Thyroid gland (tissue), 4 donors: ENCODE measurements around the gene AKNA. TPM values are rescaled to one million over a fixed set of nuclear protein-coding genes. Genes with fewer than 3 reads are reported as not detected.

Source experiments
- DNase-seq, 2 donors: peaks; one replicate each; pipeline ENCODE4 v3.0.0-alpha.2; 2019
- H3K27ac ChIP-seq, 3 donors: fragments of 200-600 bp; sonication (generic); 1 replicate in 2 of 3; 2 replicates in 1 of 3; pipeline ENCODE4 v1.5.1; 2016 to 2019; ENCODE audit warnings: mild to moderate bottlenecking in 1 of 3, moderate library complexity in 1 of 3
- H3K27me3 ChIP-seq: fragments of 200-600 bp; sonication (generic); one replicate; pipeline ENCODE4 v1.5.1; 2019
- H3K36me3 ChIP-seq, 2 donors: fragments of 200-600 bp; sonication (generic); one replicate each; pipeline ENCODE4 v1.5.1; 2016 to 2019
- H3K4me1 ChIP-seq, 2 donors: fragments of 200-600 bp; sonication (generic); one replicate each; pipeline ENCODE4 v1.5.1; 2017 to 2019
- H3K4me3 ChIP-seq, 3 donors: fragments of 200-600 bp; sonication (generic); replicated peaks in 1 of 3; 1 replicate in 2 of 3; 2 replicates in 1 of 3; pipeline ENCODE4 v1.5.1; 2016; ENCODE audit warnings: mild to moderate bottlenecking in 1 of 3
- H3K9me3 ChIP-seq: fragments of 200-600 bp; sonication (generic); one replicate; pipeline ENCODE4 v1.5.1; 2017
- POLR2A ChIP-seq, 2 donors: fragments of 450-650 bp; IDR thresholded peaks; one replicate each; pipeline ENCODE4 v1.6.1; 2017; ENCODE audit warnings: antibody characterized with exemption in 2 of 2, mild to moderate bottlenecking in 2 of 2, moderate library complexity in 1 of 2
- WGBS, 2 donors: methylation state at CpG; one replicate each; pipeline ENCODE4 v1.1.5; 2017; 5-methylcytosine and 5-hydroxymethylcytosine counted together
- intact Hi-C: fragments of 100-400 bp; cut with DNase I; formaldehyde crosslinking; loops from one replicate; pipeline ENCODE4 v1.15.1; 2023
- total RNA-seq, 4 donors: library from RNA; depleted of rRNA; stranded (reverse); fragments of >200 nt; gene quantifications; one replicate each; pipeline ENCODE4 v1.2.3, GENCODE V29; 2016
- TF ChIP-seq, protein P1 (sequence below), 6 experiments: fragments of 200-600 bp in 3 of 6; fragments of 450-650 bp in 3 of 6; sonication (generic) in 3 of 6; IDR thresholded peaks; one replicate each; pipeline ENCODE4 v1.5.1; 2016 to 2019; ENCODE audit warnings: antibody characterized with exemption in 6 of 6, mild to moderate bottlenecking in 2 of 6, inconsistent platforms in 1 of 6, moderate library complexity in 1 of 6

AKNA gene
- total RNA-seq, 4 donors from 2014 or later, result 10.0 to 17.0 (median 12.5) TPM

DNA sequence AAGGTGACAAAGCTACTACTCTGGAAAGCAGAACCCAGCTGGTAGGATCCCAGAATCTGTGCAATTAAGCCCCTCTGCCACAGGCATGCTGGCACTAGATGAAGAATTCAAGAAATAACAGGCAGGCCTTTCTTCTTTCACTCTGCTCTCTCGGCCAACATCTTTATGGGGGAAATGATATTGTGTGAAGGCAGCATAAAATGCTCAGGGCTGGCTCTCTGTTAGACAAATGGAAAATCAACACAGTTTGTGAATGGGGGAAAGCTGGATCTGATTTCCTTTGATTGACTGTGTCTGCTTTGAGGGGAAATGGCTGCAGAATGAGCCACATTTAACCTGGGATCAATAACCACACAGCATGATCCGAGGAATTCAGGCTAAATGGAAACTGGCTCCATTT lies 29.1 kb upstream of the AKNA start:
- TF ChIP-seq, protein P1, sequence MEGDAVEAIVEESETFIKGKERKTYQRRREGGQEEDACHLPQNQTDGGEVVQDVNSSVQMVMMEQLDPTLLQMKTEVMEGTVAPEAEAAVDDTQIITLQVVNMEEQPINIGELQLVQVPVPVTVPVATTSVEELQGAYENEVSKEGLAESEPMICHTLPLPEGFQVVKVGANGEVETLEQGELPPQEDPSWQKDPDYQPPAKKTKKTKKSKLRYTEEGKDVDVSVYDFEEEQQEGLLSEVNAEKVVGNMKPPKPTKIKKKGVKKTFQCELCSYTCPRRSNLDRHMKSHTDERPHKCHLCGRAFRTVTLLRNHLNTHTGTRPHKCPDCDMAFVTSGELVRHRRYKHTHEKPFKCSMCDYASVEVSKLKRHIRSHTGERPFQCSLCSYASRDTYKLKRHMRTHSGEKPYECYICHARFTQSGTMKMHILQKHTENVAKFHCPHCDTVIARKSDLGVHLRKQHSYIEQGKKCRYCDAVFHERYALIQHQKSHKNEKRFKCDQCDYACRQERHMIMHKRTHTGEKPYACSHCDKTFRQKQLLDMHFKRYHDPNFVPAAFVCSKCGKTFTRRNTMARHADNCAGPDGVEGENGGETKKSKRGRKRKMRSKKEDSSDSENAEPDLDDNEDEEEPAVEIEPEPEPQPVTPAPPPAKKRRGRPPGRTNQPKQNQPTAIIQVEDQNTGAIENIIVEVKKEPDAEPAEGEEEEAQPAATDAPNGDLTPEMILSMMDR (IDR thresholded peaks at IDR 0.05), result no peak
- no peak for TF ChIP-seq POLR2A (IDR thresholded peaks at IDR 0.05)
- no peaks in the 10 kb centered on the region for H3K27me3 ChIP-seq
- no peaks in the 10 kb centered on the region for H3K4me1 ChIP-seq
- no peak overlapping the region for H3K27ac ChIP-seq
- WGBS, 2 donors, result 95 to 100% methylated on average over 2 of the region's 2 CpGs
- H3K36me3 ChIP-seq, result no peaks in the 10 kb centered on the region
- no peak for DNase-seq
- H3K9me3 ChIP-seq, result no peaks in the 10 kb centered on the region
- no peak overlapping the region for H3K4me3 ChIP-seq
- intact Hi-C loops, result no loop called here

DNA sequence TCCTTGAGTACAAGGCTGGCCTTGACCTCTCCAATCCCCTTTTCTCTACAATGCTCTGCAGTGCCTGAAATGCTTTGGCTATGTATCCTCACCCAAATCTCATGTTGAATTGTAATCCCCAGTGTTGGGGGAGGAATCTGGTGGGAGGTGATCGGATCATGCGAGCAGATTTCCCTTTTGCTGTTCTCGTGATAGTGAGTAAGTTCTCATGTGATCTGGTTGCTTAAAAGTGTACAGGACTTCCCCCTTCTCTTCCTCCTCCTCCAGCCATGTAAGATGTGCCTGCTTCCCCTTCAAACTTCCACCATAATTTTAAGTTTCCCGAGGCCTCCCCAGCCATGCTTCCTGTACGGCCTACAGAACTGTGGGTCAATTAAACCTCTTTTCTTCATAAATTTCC lies 28.5 kb upstream of the AKNA start:
- Histone ChIP-seq H3K9me3 (no peaks in the 10 kb centered on the region), H3K4me1 (no peaks in the 10 kb centered on the region), H3K36me3 (no peaks in the 10 kb centered on the region), H3K27ac (no peak overlapping the region), H3K4me3 (no peak overlapping the region), H3K27me3 (no peaks in the 10 kb centered on the region)
- no peak for TF ChIP-seq POLR2A (IDR thresholded peaks at IDR 0.05)
- TF ChIP-seq, protein P1 (IDR thresholded peaks at IDR 0.05), result no peak
- intact Hi-C loops, result no loop called here
- WGBS, 2 donors, result 73 to 80% methylated on average over 5 of the region's 5 CpGs
- no peak for DNase-seq

DNA sequence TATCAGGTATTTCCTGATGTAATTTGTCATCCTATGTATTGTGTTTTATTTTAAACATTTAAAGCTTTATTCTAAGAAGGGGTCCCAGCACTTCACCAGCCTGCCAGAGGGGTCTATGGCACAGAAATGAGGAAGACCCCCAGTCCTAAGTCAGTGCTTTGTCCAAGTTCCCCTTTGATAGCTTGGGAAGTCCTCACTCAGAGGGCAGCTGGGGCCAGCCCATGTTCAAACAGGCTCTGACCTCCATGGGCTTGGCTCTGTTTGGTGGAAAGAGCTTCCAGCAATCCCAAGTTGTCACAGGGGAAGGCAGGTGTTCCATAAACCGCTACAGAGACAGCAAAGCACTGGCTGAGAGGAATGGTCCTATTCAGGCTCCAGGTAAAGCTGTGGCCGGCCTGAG lies 26.6 kb upstream of the AKNA start:
- Histone ChIP-seq H3K9me3 (no peaks in the 10 kb centered on the region), H3K27ac (no peak overlapping the region), H3K4me3 (no peak overlapping the region), H3K27me3 (no peaks in the 10 kb centered on the region), H3K4me1 (no peaks in the 10 kb centered on the region), H3K36me3 (no peaks in the 10 kb centered on the region)
- intact Hi-C loops, result no loop called here
- 57 to 93% methylated on average over 1 to 2 of the region's 2 CpGs for WGBS, 2 donors
- TF ChIP-seq, protein P1 (IDR thresholded peaks at IDR 0.05), result no peak
- TF ChIP-seq POLR2A (IDR thresholded peaks at IDR 0.05), result no peak
- no peak for DNase-seq

- no peak for TF ChIP-seq POLR2A (IDR thresholded peaks at IDR 0.05)
- TF ChIP-seq, protein P1 (IDR thresholded peaks at IDR 0.05), result no peak
- intact Hi-C loops, result no loop called here
- no peaks in the 10 kb centered on the region for H3K9me3 ChIP-seq
- H3K27ac ChIP-seq, result no peak overlapping the region
- H3K27me3 ChIP-seq, result no peaks in the 10 kb centered on the region
- no peak overlapping the region for H3K4me3 ChIP-seq
- DNase-seq, result no peak
- H3K36me3 ChIP-seq, result no peaks in the 10 kb centered on the region
- 72 to 77% methylated on average over 5 of the region's 5 CpGs for WGBS, 2 donors
- H3K4me1 ChIP-seq, result no peaks in the 10 kb centered on the region
Observed at GRCh38 chr9:114413861-114414301, 26.1 kb upstream of the AKNA start.

DNA sequence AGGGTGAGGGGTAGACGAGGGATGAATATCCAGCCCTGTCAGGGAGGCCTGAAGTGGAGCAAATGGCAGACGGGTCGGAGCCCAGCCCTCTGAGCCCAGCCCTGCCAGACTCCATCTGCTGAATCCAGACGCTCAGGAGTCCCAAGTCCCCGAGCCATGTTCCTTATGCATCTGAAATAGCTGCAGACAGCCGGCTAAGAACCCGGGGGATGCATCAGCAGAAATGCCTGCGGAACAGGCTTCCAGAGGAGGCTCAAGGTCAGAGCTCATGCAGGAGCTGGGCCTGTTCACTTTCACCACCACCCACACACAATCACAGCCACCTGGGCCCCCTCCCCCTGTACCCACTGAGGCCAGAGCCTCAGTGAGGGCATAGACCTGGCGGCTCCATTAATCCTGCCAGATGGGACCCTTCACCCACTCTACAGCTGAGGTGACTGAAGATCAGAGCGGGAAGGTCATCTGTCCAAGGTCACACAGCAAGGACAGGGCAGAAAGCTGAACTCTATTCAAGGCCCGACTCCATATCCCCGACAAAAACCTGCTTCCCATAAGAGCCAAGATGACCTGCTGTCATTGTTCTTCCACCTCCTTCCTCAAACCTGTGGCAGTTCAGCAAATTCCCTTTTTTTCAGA lies 24.4 kb upstream of the AKNA start:
- intact Hi-C loops, result no loop called here
- DNase-seq, result no peak
- H3K4me3 ChIP-seq, result no peak overlapping the region
- H3K4me1 ChIP-seq, result no peaks in the 10 kb centered on the region
- no peaks in the 10 kb centered on the region for H3K27me3 ChIP-seq
- H3K9me3 ChIP-seq, result no peaks in the 10 kb centered on the region
- no peak overlapping the region for H3K27ac ChIP-seq
- H3K36me3 ChIP-seq, result no peaks in the 10 kb centered on the region
- WGBS, 2 donors, result 86 to 93% methylated on average over 9 to 12 of the region's 12 CpGs
- no peak for TF ChIP-seq POLR2A (IDR thresholded peaks at IDR 0.05)
- TF ChIP-seq, protein P1 (IDR thresholded peaks at IDR 0.05), result no peak
